Peyer's patch (tissue), 4 donors: ENCODE measurements around the gene C1QTNF2.

Experiments used
- CTCF ChIP-seq, 6 experiments: fragments of 450-650 bp in 4 of 6; fragments of 200-600 bp in 2 of 6; sonication (generic) in 1 of 6; IDR thresholded peaks; one replicate each; pipeline ENCODE4 v1.5.1; 2017 to 2019; ENCODE audit warnings: antibody characterized with exemption in 6 of 6, mild to moderate bottlenecking in 3 of 6, moderate library complexity in 1 of 6
- POLR2A ChIP-seq, 2 donors: fragments of 450-650 bp; IDR thresholded peaks; one replicate each; pipeline ENCODE4 v1.5.1; 2017; ENCODE audit warnings: antibody characterized with exemption in 2 of 2, mild to moderate bottlenecking in 2 of 2, moderate library complexity in 2 of 2

- TF ChIP-seq CTCF (IDR thresholded peaks at IDR 0.05) (no peak), POLR2A (IDR thresholded peaks at IDR 0.05) (no peak)
Observed at GRCh38 chr5:160327818-160328217, 42.6 kb downstream of the C1QTNF2 start.
